ENCODE measurements around the gene DCAF4. TPM values are rescaled to one million over a fixed set of nuclear protein-coding genes. Genes with fewer than 3 reads are reported as not detected.

The DCAF4 gene
- total RNA-seq, 2 donors from 2014 or later, result 15.1 to 16.6 TPM

- no peak overlapping the region for H3K27ac Mint-ChIP-seq
- H3K9me3 Mint-ChIP-seq, result no peaks in the 10 kb centered on the region
- H3K4me1 Mint-ChIP-seq (ENCODE audit: low read depth), result peaks cover 11% of the 10 kb centered on the region
- ATAC-seq (replicated peaks in 1 of 2) (no peak), DNase-seq (no peak)
- peaks cover 36% of the 10 kb centered on the region for H3K27me3 Mint-ChIP-seq (ENCODE audit: low read depth)
- H3K4me3 Mint-ChIP-seq, result no peak overlapping the region
- H3K36me3 Mint-ChIP-seq (ENCODE audit: insufficient read depth in 2 of 2), result no peaks in the 10 kb centered on the region
Observed at GRCh38 chr14:72904218-72904617, 22.0 kb upstream of the DCAF4 start.

GRCh38 chr14:72904840-72905561 lies 21.3 kb upstream of the DCAF4 start:
- Mint-ChIP-seq H3K27ac (no peak overlapping the region), H3K4me1 (ENCODE audit: low read depth) (peaks cover 11% of the 10 kb centered on the region), H3K27me3 (ENCODE audit: low read depth) (peaks cover 36% of the 10 kb centered on the region), H3K9me3 (no peaks in the 10 kb centered on the region), H3K4me3 (no peak overlapping the region), H3K36me3 (ENCODE audit: insufficient read depth in 2 of 2) (no peaks in the 10 kb centered on the region)
- peak; percentile 58 to 67 for ATAC-seq (replicated peaks in 1 of 2)
- DNase-seq, result peak; percentile 46 to 67

- H3K4me1 Mint-ChIP-seq (ENCODE audit: low read depth), result peaks cover 11% of the 10 kb centered on the region
- H3K27ac Mint-ChIP-seq, result no peak overlapping the region
- DNase-seq (no peak), ATAC-seq (replicated peaks in 1 of 2) (no peak)
- H3K36me3 Mint-ChIP-seq (ENCODE audit: insufficient read depth in 2 of 2), result no peaks in the 10 kb centered on the region
- no peak overlapping the region for H3K4me3 Mint-ChIP-seq
- peaks cover 28% of the 10 kb centered on the region for H3K27me3 Mint-ChIP-seq (ENCODE audit: low read depth)
- no peaks in the 10 kb centered on the region for H3K9me3 Mint-ChIP-seq
Observed at GRCh38 chr14:72906316-72906715, 19.9 kb upstream of the DCAF4 start.

GRCh38 chr14:72906879-72907278 lies 19.4 kb upstream of the DCAF4 start:
- no peak for ATAC-seq (replicated peaks in 1 of 2)

GRCh38 chr14:72907886-72908285 lies 18.4 kb upstream of the DCAF4 start:
- no peaks in the 10 kb centered on the region for H3K9me3 Mint-ChIP-seq
- H3K4me1 Mint-ChIP-seq (ENCODE audit: low read depth), result peaks cover 11% of the 10 kb centered on the region
- H3K36me3 Mint-ChIP-seq (ENCODE audit: insufficient read depth in 2 of 2), result no peaks in the 10 kb centered on the region
- no peak for ATAC-seq (replicated peaks in 1 of 2)
- no peak overlapping the region for H3K4me3 Mint-ChIP-seq
- no peak overlapping the region for H3K27ac Mint-ChIP-seq
- peaks cover 19% of the 10 kb centered on the region for H3K27me3 Mint-ChIP-seq (ENCODE audit: low read depth)
- no peak for DNase-seq

More at GRCh38 chr14:72906879-72907278, 19.4 kb upstream of the DCAF4 start:
- no peak for DNase-seq
- no peak overlapping the region for H3K4me3 Mint-ChIP-seq
- no peaks in the 10 kb centered on the region for H3K9me3 Mint-ChIP-seq
- H3K4me1 Mint-ChIP-seq (ENCODE audit: low read depth), result peaks cover 11% of the 10 kb centered on the region
- H3K27me3 Mint-ChIP-seq (ENCODE audit: low read depth), result peaks cover 22% of the 10 kb centered on the region
- H3K36me3 Mint-ChIP-seq (ENCODE audit: insufficient read depth in 2 of 2), result no peaks in the 10 kb centered on the region
- no peak overlapping the region for H3K27ac Mint-ChIP-seq

- ATAC-seq (replicated peaks in 1 of 2) (peak in 1 of 2 donors; percentile 43), DNase-seq (no peak)
- Mint-ChIP-seq H3K4me3 (no peak overlapping the region), H3K4me1 (ENCODE audit: low read depth) (peaks cover 11% of the 10 kb centered on the region), H3K36me3 (ENCODE audit: insufficient read depth in 2 of 2) (no peaks in the 10 kb centered on the region), H3K9me3 (no peaks in the 10 kb centered on the region), H3K27ac (no peak overlapping the region), H3K27me3 (ENCODE audit: low read depth) (peaks cover 19% of the 10 kb centered on the region)
Observed at GRCh38 chr14:72909163-72909562, 17.1 kb upstream of the DCAF4 start.

- H3K4me1 Mint-ChIP-seq (ENCODE audit: low read depth), result no peaks in the 10 kb centered on the region
- H3K9me3 Mint-ChIP-seq, result no peaks in the 10 kb centered on the region
- ATAC-seq (replicated peaks in 1 of 2), result no peak
- no peak overlapping the region for H3K4me3 Mint-ChIP-seq
- H3K36me3 Mint-ChIP-seq (ENCODE audit: insufficient read depth in 2 of 2), result no peaks in the 10 kb centered on the region
- H3K27ac Mint-ChIP-seq, result no peak overlapping the region
- DNase-seq, result no peak
- peaks cover 10% of the 10 kb centered on the region for H3K27me3 Mint-ChIP-seq (ENCODE audit: low read depth)
Observed at GRCh38 chr14:72913809-72914208, 12.5 kb upstream of the DCAF4 start.

GRCh38 chr14:72916174-72916573 lies 10.1 kb upstream of the DCAF4 start:
- DNase-seq, result no peak
- no peak for ATAC-seq (replicated peaks in 1 of 2)
- Mint-ChIP-seq H3K27ac (no peak overlapping the region), H3K27me3 (ENCODE audit: low read depth) (peaks cover 21% of the 10 kb centered on the region), H3K36me3 (ENCODE audit: insufficient read depth in 2 of 2) (no peaks in the 10 kb centered on the region), H3K4me3 (no peak overlapping the region), H3K9me3 (no peaks in the 10 kb centered on the region), H3K4me1 (ENCODE audit: low read depth) (no peaks in the 10 kb centered on the region)

- no peaks in the 10 kb centered on the region for H3K4me1 Mint-ChIP-seq (ENCODE audit: low read depth)
- DNase-seq (no peak), ATAC-seq (replicated peaks in 1 of 2) (no peak)
- H3K27ac Mint-ChIP-seq, result no peak overlapping the region
- peaks cover 23% of the 10 kb centered on the region for H3K27me3 Mint-ChIP-seq (ENCODE audit: low read depth)
- no peaks in the 10 kb centered on the region for H3K36me3 Mint-ChIP-seq (ENCODE audit: insufficient read depth in 2 of 2)
- H3K9me3 Mint-ChIP-seq, result no peaks in the 10 kb centered on the region
- no peak overlapping the region for H3K4me3 Mint-ChIP-seq
Observed at GRCh38 chr14:72917094-72917802, 9.0 kb upstream of the DCAF4 start.

GRCh38 chr14:72920008-72920407 lies 6.3 kb upstream of the DCAF4 start:
- Mint-ChIP-seq H3K36me3 (ENCODE audit: insufficient read depth in 2 of 2) (no peaks in the 10 kb centered on the region), H3K27ac (no peak overlapping the region), H3K9me3 (no peaks in the 10 kb centered on the region), H3K27me3 (ENCODE audit: low read depth) (peaks cover 26% of the 10 kb centered on the region), H3K4me1 (ENCODE audit: low read depth) (no peaks in the 10 kb centered on the region), H3K4me3 (no peak overlapping the region)
- DNase-seq, result no peak
- no peak for ATAC-seq (replicated peaks in 1 of 2)

GRCh38 chr14:72921396-72921795 lies 4.9 kb upstream of the DCAF4 start:
- ATAC-seq (replicated peaks in 1 of 2) (no peak), DNase-seq (no peak)
- H3K9me3 Mint-ChIP-seq, result no peaks in the 10 kb centered on the region
- H3K4me3 Mint-ChIP-seq, result no peak overlapping the region
- no peaks in the 10 kb centered on the region for H3K36me3 Mint-ChIP-seq (ENCODE audit: insufficient read depth in 2 of 2)
- peaks cover 31% of the 10 kb centered on the region for H3K27me3 Mint-ChIP-seq (ENCODE audit: low read depth)
- peaks cover 9% of the 10 kb centered on the region for H3K4me1 Mint-ChIP-seq (ENCODE audit: low read depth)
- no peak overlapping the region for H3K27ac Mint-ChIP-seq

- ATAC-seq (replicated peaks in 1 of 2) (no peak), DNase-seq (no peak)
- Mint-ChIP-seq H3K36me3 (ENCODE audit: insufficient read depth in 2 of 2) (no peaks in the 10 kb centered on the region), H3K27me3 (ENCODE audit: low read depth) (peaks cover 24% of the 10 kb centered on the region), H3K4me1 (ENCODE audit: low read depth) (peaks cover 14% of the 10 kb centered on the region), H3K27ac (no peak overlapping the region), H3K4me3 (no peak overlapping the region), H3K9me3 (no peaks in the 10 kb centered on the region)
Observed at GRCh38 chr14:72924337-72924736, 1.9 kb upstream of the DCAF4 start.

GRCh38 chr14:72925171-72925759 lies 999 bp upstream of the DCAF4 start:
- no peaks in the 10 kb centered on the region for H3K36me3 Mint-ChIP-seq (ENCODE audit: insufficient read depth in 2 of 2)
- peaks cover 24% of the 10 kb centered on the region for H3K27me3 Mint-ChIP-seq (ENCODE audit: low read depth)
- no peak overlapping the region for H3K27ac Mint-ChIP-seq
- ATAC-seq (replicated peaks in 1 of 2), result no peak
- no peaks in the 10 kb centered on the region for H3K9me3 Mint-ChIP-seq
- DNase-seq, result no peak
- H3K4me3 Mint-ChIP-seq, result peak overlapping the region; percentile 93 to 94
- peaks cover 14% of the 10 kb centered on the region for H3K4me1 Mint-ChIP-seq (ENCODE audit: low read depth)
